OCI-LY1 (cell line): ENCODE data around the gene SLC43A2.

Source experiments
- H2AFZ ChIP-seq: fragments of 200-600 bp; sonication (generic), shearing (Covaris generic); 2 replicates; pipeline ENCODE4 v1.6.0; 2014; ENCODE audit warnings: antibody characterized with exemption, mild to moderate bottlenecking, low read length
- H3F3A ChIP-seq: fragments of 200-600 bp; sonication (generic), shearing (Covaris generic); 2 replicates; pipeline ENCODE4 v1.6.0; 2014; ENCODE audit warnings: mild to moderate bottlenecking, antibody characterized with exemption, low read length, moderate library complexity; ENCODE audit not compliant: insufficient read depth
- H3K27ac ChIP-seq: fragments of 200-600 bp; sonication (generic); 2 replicates; pipeline ENCODE4 v1.5.1; 2014; ENCODE audit warnings: low read length, mixed run types, mild to moderate bottlenecking, low read depth; ENCODE audit not compliant: poor library complexity, severe bottlenecking
- H3K27me3 ChIP-seq: fragments of 200-600 bp; sonication (generic); 2 replicates; pipeline ENCODE4 v1.6.0; 2014; ENCODE audit warnings: antibody characterized with exemption, mild to moderate bottlenecking, low read length, moderate library complexity; ENCODE audit not compliant: insufficient read depth
- H3K36me3 ChIP-seq: fragments of 200-600 bp; sonication (generic); 2 replicates; pipeline ENCODE4 v1.6.1; 2014; ENCODE audit warnings: mild to moderate bottlenecking, antibody characterized with exemption, low read length, moderate library complexity, mixed read lengths; ENCODE audit not compliant: insufficient read depth
- H3K4me1 ChIP-seq: fragments of 200-600 bp; sonication (generic); 2 replicates; pipeline ENCODE4 v1.5.1; 2014; ENCODE audit warnings: mild to moderate bottlenecking, low read length, moderate library complexity; ENCODE audit not compliant: insufficient read depth, severe bottlenecking
- H3K4me2 ChIP-seq: fragments of 200-600 bp; sonication (generic), shearing (Covaris generic); 2 replicates; pipeline ENCODE4 v1.6.1; 2014; ENCODE audit warnings: low read length
- H3K4me3 ChIP-seq: fragments of 200-600 bp; sonication (generic); 2 replicates; pipeline ENCODE4 v1.5.1; 2014; ENCODE audit warnings: low read length, low read depth, mild to moderate bottlenecking, mixed read lengths; ENCODE audit not compliant: poor library complexity, severe bottlenecking
- H3K79me2 ChIP-seq: fragments of 200-600 bp; shearing (Covaris generic); 2 replicates; pipeline ENCODE4 v1.6.1; 2016; ENCODE audit warnings: mixed run types, low read length, mixed read lengths; ENCODE audit not compliant: insufficient read depth
- H3K9ac ChIP-seq: fragments of 200-600 bp; sonication (generic), shearing (Covaris generic); 2 replicates; pipeline ENCODE4 v1.6.1; 2014; ENCODE audit warnings: mild to moderate bottlenecking, low read length, mixed read lengths
- H3K9me2 ChIP-seq: fragments of 200-600 bp; sonication (generic), shearing (Covaris generic); 2 replicates; pipeline ENCODE4 v1.6.1; 2014; ENCODE audit warnings: low read depth, mild to moderate bottlenecking, low read length, mixed read lengths
- H3K9me3 ChIP-seq: fragments of 200-600 bp; shearing (Covaris generic); 2 replicates; pipeline ENCODE4 v1.6.1; 2014; ENCODE audit warnings: low read length, mixed read lengths
- H4K20me1 ChIP-seq: fragments of 200-600 bp; sonication (generic), shearing (Covaris generic); 2 replicates; pipeline ENCODE4 v1.6.0; 2016; ENCODE audit warnings: mild to moderate bottlenecking, low read length; ENCODE audit not compliant: insufficient read depth
- CTCF ChIP-seq: fragments of 200-600 bp; sonication (generic), shearing (Covaris generic); IDR thresholded peaks from 2 replicates; pipeline ENCODE4 v1.5.1; 2017; ENCODE audit warnings: mild to moderate bottlenecking, antibody characterized with exemption, low read length, moderate library complexity, mixed read lengths
- EZH2 ChIP-seq: fragments of 200-600 bp; sonication (generic), shearing (Covaris generic); IDR thresholded peaks from 2 replicates; pipeline ENCODE4 v1.8.0; 2017; ENCODE audit warnings: borderline replicate concordance, mixed run types, mild to moderate bottlenecking, antibody characterized with exemption, low read length, moderate library complexity, mixed read lengths

Gene SLC43A2

GRCh38 chr17:1519678-1520077 lies 109.0 kb downstream of the SLC43A2 start:
- H3F3A ChIP-seq = no peaks in the 10 kb centered on the region
- no peak overlapping the region for H3K4me3 ChIP-seq
- H2AFZ ChIP-seq = no peak overlapping the region
- H3K27me3 ChIP-seq = no peaks in the 10 kb centered on the region
- H3K4me2 ChIP-seq = no peak overlapping the region
- TF ChIP-seq CTCF (no peak), EZH2 (no peak)
- H3K9me3 ChIP-seq = no peaks in the 10 kb centered on the region
- no peak overlapping the region for H3K27ac ChIP-seq
- no peaks in the 10 kb centered on the region for H3K9me2 ChIP-seq
- peaks cover 16% of the 10 kb centered on the region; the same call in 1 of the 2 replicates for H3K36me3 ChIP-seq
- no peaks in the 10 kb centered on the region for H4K20me1 ChIP-seq
- peaks cover 20% of the 10 kb centered on the region for H3K4me1 ChIP-seq
- H3K9ac ChIP-seq = no peak overlapping the region
- 0 out of 2 replicates have a peak, but pooled peaks cover 5% of the 10 kb centered on the region for H3K79me2 ChIP-seq
